GM10248 (cell line): ENCODE data around the gene ZNF281.

ENCODE experiments used
- CTCF ChIA-PET: fragments of 300-600 bp; sonication (Branson Sonifier 250); formaldehyde crosslinking; extraction: SDS; loops from one replicate; lab custom pipeline; 2021; ENCODE audit warnings: antibody characterized with exemption; lab: Yijun Ruan, JAX
- POLR2A ChIA-PET: fragments of 350-650 bp; sonication (Branson Sonifier 250); formaldehyde crosslinking; extraction: SDS; loops from one replicate; lab custom pipeline; 2020; ENCODE audit warnings: antibody characterized with exemption; lab: Yijun Ruan, JAX
- DNase-seq: peaks from one replicate; pipeline ENCODE4 v3.0.0; 2012; ENCODE audit errors: extremely low spot score
- TF ChIP-seq, protein P1 (sequence below): IDR thresholded peaks from 2 replicates; pipeline ENCODE4 v1.5.1; 2012; ENCODE audit warnings: mild to moderate bottlenecking, low read depth; ENCODE audit errors: extremely low read depth, missing control alignments, control extremely low read depth

The ZNF281 gene

DNA sequence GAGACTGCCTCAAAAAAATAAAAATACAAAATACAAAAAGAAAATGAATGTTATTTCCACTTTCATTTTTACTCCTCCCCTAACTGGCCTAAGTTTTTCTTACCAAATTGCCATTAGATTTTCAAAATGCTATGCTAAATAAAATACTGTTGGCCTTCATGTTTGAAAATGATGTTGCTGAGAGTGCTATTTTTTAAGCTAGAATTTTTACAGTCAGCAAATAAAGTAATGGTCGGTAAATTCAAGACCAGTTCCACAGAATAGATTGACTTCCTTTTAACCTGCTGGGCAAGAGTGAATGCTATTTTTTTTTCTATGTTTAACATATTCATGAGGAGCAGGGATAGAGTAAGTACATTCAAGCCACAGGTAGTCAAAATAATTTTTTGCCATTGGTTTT, 31.7 kb downstream of the ZNF281 start:
- TF ChIP-seq, protein P1, sequence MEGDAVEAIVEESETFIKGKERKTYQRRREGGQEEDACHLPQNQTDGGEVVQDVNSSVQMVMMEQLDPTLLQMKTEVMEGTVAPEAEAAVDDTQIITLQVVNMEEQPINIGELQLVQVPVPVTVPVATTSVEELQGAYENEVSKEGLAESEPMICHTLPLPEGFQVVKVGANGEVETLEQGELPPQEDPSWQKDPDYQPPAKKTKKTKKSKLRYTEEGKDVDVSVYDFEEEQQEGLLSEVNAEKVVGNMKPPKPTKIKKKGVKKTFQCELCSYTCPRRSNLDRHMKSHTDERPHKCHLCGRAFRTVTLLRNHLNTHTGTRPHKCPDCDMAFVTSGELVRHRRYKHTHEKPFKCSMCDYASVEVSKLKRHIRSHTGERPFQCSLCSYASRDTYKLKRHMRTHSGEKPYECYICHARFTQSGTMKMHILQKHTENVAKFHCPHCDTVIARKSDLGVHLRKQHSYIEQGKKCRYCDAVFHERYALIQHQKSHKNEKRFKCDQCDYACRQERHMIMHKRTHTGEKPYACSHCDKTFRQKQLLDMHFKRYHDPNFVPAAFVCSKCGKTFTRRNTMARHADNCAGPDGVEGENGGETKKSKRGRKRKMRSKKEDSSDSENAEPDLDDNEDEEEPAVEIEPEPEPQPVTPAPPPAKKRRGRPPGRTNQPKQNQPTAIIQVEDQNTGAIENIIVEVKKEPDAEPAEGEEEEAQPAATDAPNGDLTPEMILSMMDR: no peak
- CTCF ChIA-PET: interaction anchor here (0.9 to 1.7 kb wide), 6 partner anchors 8 to 76 kb away, joined by 4 to 6 read pairs (median 5); no protein-coding TSS in a partner anchor
- POLR2A ChIA-PET: no interaction called here
- no peak for DNase-seq

DNA sequence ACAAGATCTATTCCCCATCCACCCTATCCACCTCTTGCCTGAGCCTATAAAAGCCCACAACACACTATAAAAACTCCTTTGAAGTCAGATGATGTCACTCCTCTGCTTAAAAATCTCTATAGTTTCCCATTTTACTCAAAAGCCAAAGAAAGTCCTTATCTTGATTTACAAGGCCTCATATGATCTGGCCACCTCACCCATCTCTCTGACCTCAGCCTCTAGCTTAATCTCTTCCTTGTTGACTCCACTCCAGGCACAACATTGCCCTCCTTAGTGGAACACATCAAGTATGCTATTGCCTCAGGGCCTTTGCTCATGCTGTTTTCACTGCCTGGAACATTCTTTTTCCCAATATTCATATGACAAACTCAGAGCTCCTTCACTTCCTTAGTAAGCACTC, 33.3 kb downstream of the ZNF281 start:
- DNase-seq: no peak
- POLR2A ChIA-PET: no interaction called here
- CTCF ChIA-PET: interaction anchor here (1.4 to 1.5 kb wide), 3 partner anchors 9 to 27 kb away, joined by 4 to 5 read pairs (median 5); no protein-coding TSS in a partner anchor
- TF ChIP-seq, protein P1: no peak

DNA sequence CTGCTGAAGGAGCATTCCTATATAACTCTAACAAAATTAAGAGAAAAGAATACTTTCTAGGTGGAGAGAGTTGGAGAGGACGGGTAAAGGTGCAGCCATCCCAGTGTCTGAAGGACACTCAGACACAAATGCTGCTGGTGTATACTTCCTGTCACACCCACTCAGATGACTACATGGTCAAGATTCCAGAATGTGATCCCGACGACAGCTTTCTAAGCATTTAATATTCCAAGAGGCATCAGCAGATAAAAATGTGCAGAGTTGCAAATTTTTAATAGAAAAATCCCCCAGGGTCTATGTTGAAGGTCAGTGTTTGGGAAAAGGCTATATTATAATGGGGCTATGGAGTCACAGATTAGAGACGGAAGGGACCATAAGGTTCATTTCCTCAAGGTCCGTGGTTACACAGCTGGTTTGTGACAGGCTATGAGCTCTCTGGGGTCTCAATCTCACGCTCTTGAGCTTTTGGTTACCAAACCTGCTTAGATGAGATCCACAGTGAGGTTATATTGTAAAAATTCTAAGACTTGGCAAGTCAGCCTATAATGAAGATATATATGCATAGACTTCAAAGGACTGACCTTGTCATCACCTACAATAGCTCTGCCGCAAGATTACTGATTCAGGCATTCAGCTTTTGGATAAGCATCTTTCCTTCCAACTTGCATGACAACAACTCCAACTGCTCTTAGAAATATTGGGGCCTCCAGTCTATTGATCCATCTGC, 35.1 kb downstream of the ZNF281 start:
- DNase-seq: no peak
- TF ChIP-seq, protein P1: no peak
- ChIA-PET CTCF (interaction anchor here (0.9 to 3.8 kb wide), 4 partner anchors 11 to 67 kb away, joined by 3 to 25 read pairs (median 3); no protein-coding TSS in a partner anchor), POLR2A (no interaction called here)

DNA sequence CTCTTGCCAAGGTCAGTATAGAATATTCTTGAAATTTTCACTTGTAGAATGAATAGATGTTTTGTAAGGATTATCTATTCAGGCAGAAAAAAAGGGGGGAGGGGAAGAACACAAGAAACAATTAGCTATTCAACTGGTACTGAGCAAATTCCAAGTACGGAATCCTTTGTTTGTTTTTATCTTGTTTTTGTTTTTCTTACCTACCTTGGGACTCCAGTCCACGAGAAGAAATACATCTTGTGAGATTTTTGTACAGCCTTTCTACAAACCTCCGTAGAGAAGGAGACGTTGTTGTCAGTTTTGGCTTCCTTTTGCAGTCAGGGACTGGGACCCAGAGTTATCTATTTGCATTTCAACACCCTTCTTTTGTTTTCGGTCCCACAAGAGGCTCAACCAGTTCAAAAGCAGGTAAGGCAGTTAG, 36.0 kb downstream of the ZNF281 start:
- TF ChIP-seq, protein P1: no peak
- no peak for DNase-seq
- ChIA-PET CTCF (interaction anchor here (1.0 to 3.8 kb wide), 4 partner anchors 10 to 94 kb away, joined by 3 to 25 read pairs (median 6); no protein-coding TSS in a partner anchor), POLR2A (no interaction called here)

DNA sequence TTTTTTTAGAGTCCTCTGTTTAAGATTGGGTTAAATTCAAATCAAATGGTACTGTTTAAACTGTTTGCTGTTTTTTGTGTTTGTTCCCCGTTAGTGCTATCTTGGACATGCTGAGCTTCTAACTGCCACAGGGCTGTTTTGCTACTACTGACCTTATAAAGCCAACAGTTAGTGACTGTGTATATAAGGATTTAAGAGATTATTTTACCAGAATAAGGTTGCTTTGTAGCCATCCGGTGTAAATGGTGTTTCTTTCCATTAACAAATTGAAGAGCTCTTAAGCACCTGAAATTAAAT, 37.0 kb downstream of the ZNF281 start:
- POLR2A ChIA-PET: no interaction called here

DNA sequence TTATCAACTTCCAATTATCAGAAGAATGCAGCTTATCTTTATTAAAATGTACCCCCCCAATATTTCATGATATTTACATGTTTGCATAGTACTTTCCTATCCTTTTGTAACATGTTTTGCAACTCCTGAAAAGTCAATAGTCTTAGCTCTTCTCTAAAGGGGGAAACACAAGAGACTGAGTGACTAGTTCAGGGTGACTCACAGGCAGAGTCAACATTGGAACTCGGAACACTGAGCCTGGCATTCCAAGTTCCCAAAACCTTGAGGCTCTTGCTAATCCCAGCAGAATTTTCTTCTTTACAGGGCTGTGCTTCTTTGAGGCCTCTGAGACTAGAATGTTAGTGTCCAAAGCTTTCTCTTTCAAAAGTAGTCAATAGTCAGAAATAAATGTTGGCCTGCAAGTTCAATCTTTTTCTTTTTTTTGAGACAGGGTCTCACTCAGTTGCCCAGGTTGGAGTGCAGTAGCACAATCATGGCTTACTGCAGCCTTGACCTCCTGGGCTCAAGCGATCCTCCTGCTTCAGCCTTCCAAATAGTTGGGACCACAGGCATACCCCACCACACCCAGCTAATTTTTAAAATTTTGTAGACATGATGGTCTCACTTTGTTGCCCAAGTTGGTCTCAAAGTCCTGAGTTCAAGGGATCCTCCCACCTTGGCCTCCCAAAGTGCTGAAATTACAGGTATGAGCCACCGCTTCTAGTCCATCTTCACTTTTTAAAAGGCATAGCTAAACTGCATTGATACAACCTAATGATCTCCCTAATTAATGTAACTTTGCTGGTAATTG, 37.5 kb downstream of the ZNF281 start:
- POLR2A ChIA-PET: no interaction called here
- CTCF ChIA-PET: interaction anchor here (0.8 to 3.8 kb wide), 5 partner anchors 9 to 93 kb away, joined by 3 to 25 read pairs (median 6); no protein-coding TSS in a partner anchor
- TF ChIP-seq, protein P1: no peak
- DNase-seq: no peak

More for the DNA sequence above, 37.0 kb downstream of the ZNF281 start:
- CTCF ChIA-PET: interaction anchor here (1.2 to 3.8 kb wide), 4 partner anchors 9 to 93 kb away, joined by 3 to 25 read pairs (median 6); no protein-coding TSS in a partner anchor
- no peak for DNase-seq
- TF ChIP-seq, protein P1: no peak
